ENCODE data around the gene TNKS2. TPM values are rescaled to one million over a fixed set of nuclear protein-coding genes. Genes with fewer than 3 reads are reported as not detected.

TNKS2 gene
- total RNA-seq, 1 experiment from 2014 or later = 25.4 TPM

- ChIA-PET POLR2A (ENCODE audit: unreplicated experiment) (no interaction called here), CTCF (no interaction called here)
- no TSS peak for BruUV-seq (replicated peaks)
- Histone ChIP-seq H3K27me3 (ENCODE audit: insufficient read depth, low read depth) (no peaks in the 10 kb centered on the region), H2AFZ (no peak overlapping the region), H3K4me2 (no peak overlapping the region), H3F3A (ENCODE audit: insufficient read depth, low read depth) (peaks cover 3% of the 10 kb centered on the region; the same call in 1 of the 2 replicates), H3K9me3 (ENCODE audit: insufficient read depth, low read depth) (no peaks in the 10 kb centered on the region), H3K36me3 (ENCODE audit: low read depth) (0 out of 2 replicates have a peak, but pooled peaks cover 3% of the 10 kb centered on the region), H3K9me2 (ENCODE audit: insufficient read depth) (no peaks in the 10 kb centered on the region), H3K4me1 (replicated peaks; ENCODE audit: insufficient read depth) (no peaks in the 10 kb centered on the region), H4K20me1 (ENCODE audit: insufficient read depth) (no peaks in the 10 kb centered on the region; the same call in 1 of the 2 replicates), H3K27ac (no peak overlapping the region), H3K79me2 (ENCODE audit: low read depth) (no peaks in the 10 kb centered on the region), H3K4me3 (no peak overlapping the region)
- TF ChIP-seq EZH2 (IDR thresholded peaks at IDR 0.05; ENCODE audit: low read depth) (no peak), CTCF (conservative IDR thresholded peaks at IDR 0.05) (no peak)
- intact Hi-C loops (cut with micrococcal nuclease; ENCODE audit: unreplicated experiment) = no loop called here
- no peak for DNase-seq
These were observed 67.4 kb downstream of the TNKS2 start for GRCh38 chr10:91865562-91866081.

- Histone ChIP-seq H3K36me3 (ENCODE audit: low read depth) (no peaks in the 10 kb centered on the region), H3K27ac (no peak overlapping the region), H3K4me3 (no peak overlapping the region), H4K20me1 (ENCODE audit: insufficient read depth) (no peaks in the 10 kb centered on the region), H3K4me1 (replicated peaks; ENCODE audit: insufficient read depth) (peaks cover 3% of the 10 kb centered on the region; the same call in 1 of the 2 replicates), H3K9me3 (ENCODE audit: insufficient read depth, low read depth) (no peaks in the 10 kb centered on the region), H3K27me3 (ENCODE audit: insufficient read depth, low read depth) (no peaks in the 10 kb centered on the region), H3K9me2 (ENCODE audit: insufficient read depth) (no peaks in the 10 kb centered on the region), H3F3A (ENCODE audit: insufficient read depth, low read depth) (no peaks in the 10 kb centered on the region), H3K79me2 (ENCODE audit: low read depth) (no peaks in the 10 kb centered on the region), H2AFZ (no peak overlapping the region), H3K4me2 (no peak overlapping the region)
- TF ChIP-seq EZH2 (IDR thresholded peaks at IDR 0.05; ENCODE audit: low read depth) = no peak
- TF ChIP-seq CTCF (conservative IDR thresholded peaks at IDR 0.05) = no peak
- ChIA-PET POLR2A (ENCODE audit: unreplicated experiment) (no interaction called here), CTCF (no interaction called here)
- DNase-seq = no peak
- intact Hi-C loops (cut with micrococcal nuclease; ENCODE audit: unreplicated experiment) = no loop called here
- no TSS peak for BruUV-seq (replicated peaks)
These were observed 76.9 kb downstream of the TNKS2 start for GRCh38 chr10:91875156-91875555.

GRCh38 chr10:91875779-91876178 is 77.6 kb downstream of the TNKS2 start:
- CTCF ChIA-PET = no interaction called here

More at GRCh38 chr10:91875779-91876178, 77.6 kb downstream of the TNKS2 start:
- Histone ChIP-seq H3K36me3 (ENCODE audit: low read depth) (no peaks in the 10 kb centered on the region), H3K27ac (no peak overlapping the region), H3F3A (ENCODE audit: insufficient read depth, low read depth) (no peaks in the 10 kb centered on the region), H2AFZ (no peak overlapping the region), H3K79me2 (ENCODE audit: low read depth) (no peaks in the 10 kb centered on the region), H3K4me1 (replicated peaks; ENCODE audit: insufficient read depth) (peaks cover 8% of the 10 kb centered on the region; the same call in 1 of the 2 replicates), H3K4me3 (no peak overlapping the region), H3K4me2 (no peak overlapping the region), H4K20me1 (ENCODE audit: insufficient read depth) (no peaks in the 10 kb centered on the region), H3K27me3 (ENCODE audit: insufficient read depth, low read depth) (no peaks in the 10 kb centered on the region), H3K9me3 (ENCODE audit: insufficient read depth, low read depth) (no peaks in the 10 kb centered on the region), H3K9me2 (ENCODE audit: insufficient read depth) (no peaks in the 10 kb centered on the region)
- no peak for DNase-seq
- BruUV-seq (replicated peaks) = no TSS peak
- POLR2A ChIA-PET (ENCODE audit: unreplicated experiment) = no interaction called here
- TF ChIP-seq CTCF (conservative IDR thresholded peaks at IDR 0.05) = no peak
- TF ChIP-seq EZH2 (IDR thresholded peaks at IDR 0.05; ENCODE audit: low read depth) = no peak
- intact Hi-C loops (cut with micrococcal nuclease; ENCODE audit: unreplicated experiment) = no loop called here
